Effector memory CD4-positive, alpha-beta T cell (primary cell): ENCODE measurements around the gene C22orf42.

ENCODE experiments used
- DNase-seq, 3 donors: peaks; one replicate each; pipeline ENCODE4 v3.0.0-alpha.2; 2020
- H3K27ac ChIP-seq: 2 replicates; pipeline ENCODE4 v1.7.0; 2013; ENCODE audit warnings: mild to moderate bottlenecking, low read length, moderate library complexity; ENCODE audit not compliant: insufficient read depth, poor library complexity, severe bottlenecking
- H3K27me3 ChIP-seq: replicated peaks from 2 replicates; pipeline ENCODE4 v1.7.0; 2013; ENCODE audit warnings: mild to moderate bottlenecking, low read length; ENCODE audit not compliant: insufficient read depth, control insufficient read depth, poor library complexity, severe bottlenecking
- H3K36me3 ChIP-seq: 2 replicates; pipeline ENCODE4 v1.7.0; 2013; ENCODE audit warnings: mild to moderate bottlenecking, low read length, moderate library complexity; ENCODE audit not compliant: control insufficient read depth, insufficient read depth
- H3K4me1 ChIP-seq: 2 replicates; pipeline ENCODE4 v1.7.0; 2013; ENCODE audit warnings: low read length, mild to moderate bottlenecking; ENCODE audit not compliant: control insufficient read depth, insufficient read depth, poor library complexity, severe bottlenecking
- H3K4me3 ChIP-seq: 2 replicates; pipeline ENCODE4 v1.7.0; 2013; ENCODE audit warnings: low read length, low read depth, mild to moderate bottlenecking; ENCODE audit not compliant: insufficient read depth, poor library complexity, severe bottlenecking
- H3K9me3 ChIP-seq: 2 replicates; pipeline ENCODE4 v1.7.0; 2013; ENCODE audit warnings: mild to moderate bottlenecking, low read length, moderate library complexity; ENCODE audit not compliant: control insufficient read depth
- total RNA-seq, 3 donors: gene quantifications; one replicate each; lab custom pipeline; 2026; lab: John Stamatoyannopoulos, UW

The C22orf42 gene
- total RNA-seq = 0 reads per million in 3 donors

DNA sequence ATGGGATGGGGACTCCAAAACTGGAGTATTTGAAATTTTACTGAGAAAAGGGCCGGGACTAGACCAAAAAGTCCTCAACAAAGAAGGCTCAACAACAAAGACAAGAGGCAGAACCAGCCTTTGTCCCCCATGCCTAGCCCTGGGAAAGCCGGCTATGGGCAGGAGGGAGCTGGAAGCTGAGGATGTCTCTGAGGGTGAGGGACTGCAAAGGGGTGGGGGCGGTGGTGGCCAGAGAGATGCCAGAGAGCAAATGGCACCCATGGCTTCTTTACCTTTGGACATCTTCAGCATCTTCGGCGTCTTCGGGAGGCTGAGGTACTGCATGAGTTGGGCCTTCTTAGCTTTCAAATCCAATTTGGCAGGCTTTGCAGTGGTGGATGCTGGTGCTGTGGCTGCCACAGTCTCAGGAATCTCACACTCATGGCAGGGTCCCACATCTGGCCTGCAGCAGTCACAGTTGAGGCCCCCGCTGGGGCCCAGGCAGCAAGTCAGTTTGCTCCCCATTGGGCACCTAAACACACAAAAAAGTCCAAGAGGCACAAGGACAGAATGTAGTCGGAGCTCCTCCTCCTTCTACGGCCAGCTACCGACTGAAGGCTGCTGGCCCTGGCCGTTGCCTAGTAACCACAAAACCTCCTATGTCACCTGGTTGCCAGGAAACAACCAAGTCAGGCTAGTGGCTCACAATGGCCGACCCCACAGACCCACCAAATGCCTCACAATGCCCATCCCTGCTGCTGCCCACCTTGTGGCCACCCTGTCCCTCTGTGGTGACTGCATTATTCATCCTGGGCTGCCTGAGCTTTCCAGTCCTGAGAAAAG is at the start of gene C22orf42:
Gene C22orf42, minus strand, starts transcription at position 592 of the 822 bp plus-strand sequence. Its CDS starts 88 bp downstream, at position 504.
- H3K36me3 ChIP-seq = no peaks in the 10 kb centered on the region
- no peaks in the 10 kb centered on the region for H3K4me1 ChIP-seq
- no peak for DNase-seq
- no peak within 1 kb of the TSS for H3K4me3 ChIP-seq
- no peaks in the 10 kb centered on the region for H3K27me3 ChIP-seq
- H3K27ac ChIP-seq = no peak within 1 kb of the TSS
- no peaks in the 10 kb centered on the region for H3K9me3 ChIP-seq

DNA sequence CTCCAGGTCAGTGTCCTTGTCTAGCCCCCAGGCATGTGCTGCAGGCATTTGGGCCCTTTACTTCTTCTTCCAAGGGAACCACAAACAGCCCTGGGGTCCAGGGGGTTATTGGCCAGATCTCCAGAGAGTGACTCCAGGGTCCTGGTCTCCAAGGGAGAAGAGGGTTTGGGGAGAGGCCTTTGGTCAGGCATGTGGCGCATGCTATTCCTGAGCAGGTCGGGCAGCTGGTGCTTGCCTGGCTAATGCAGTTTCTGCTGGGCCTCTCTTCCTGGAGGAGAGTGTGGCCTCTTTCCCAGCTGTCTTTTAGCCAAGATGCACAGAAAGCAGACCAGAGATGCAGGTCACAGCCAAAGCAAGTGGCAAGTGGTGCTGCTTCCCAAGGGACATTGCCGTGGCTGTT is 49.6 kb upstream of the C22orf42 start:
- Histone ChIP-seq H3K4me3 (no peak overlapping the region), H3K27me3 (no peaks in the 10 kb centered on the region), H3K27ac (no peak overlapping the region), H3K9me3 (no peaks in the 10 kb centered on the region), H3K4me1 (peaks cover 14% of the 10 kb centered on the region), H3K36me3 (no peaks in the 10 kb centered on the region)
- no peak for DNase-seq

DNA sequence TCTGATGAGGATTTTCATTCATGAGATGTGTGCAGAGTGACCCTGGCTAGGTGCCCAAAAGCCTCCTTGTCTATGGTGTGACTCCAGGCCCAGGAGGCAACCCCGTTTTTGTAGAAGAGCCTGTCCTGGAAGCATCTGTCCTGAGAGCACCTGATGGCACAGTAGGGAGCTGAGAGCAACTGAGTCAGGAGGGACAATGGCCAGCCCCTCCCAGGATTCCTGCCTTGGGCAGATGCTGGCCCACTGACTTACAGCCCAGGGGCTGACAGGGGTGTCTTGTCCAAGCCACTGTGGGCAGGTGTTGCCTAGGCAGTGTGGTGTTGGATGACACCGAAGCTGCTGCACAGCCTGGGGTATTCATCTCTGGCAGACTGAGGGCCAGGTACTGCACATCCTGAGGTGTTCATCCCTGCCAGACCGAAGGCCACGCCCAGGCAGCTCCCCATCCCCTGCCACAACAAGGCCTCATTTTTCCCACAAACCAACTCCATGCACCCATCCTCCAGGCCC is 48.9 kb upstream of the C22orf42 start:
- H3K4me3 ChIP-seq = no peak overlapping the region
- no peaks in the 10 kb centered on the region for H3K9me3 ChIP-seq
- no peak overlapping the region for H3K27ac ChIP-seq
- no peak for DNase-seq
- no peaks in the 10 kb centered on the region for H3K36me3 ChIP-seq
- H3K27me3 ChIP-seq = no peaks in the 10 kb centered on the region
- H3K4me1 ChIP-seq = peaks cover 20% of the 10 kb centered on the region

DNA sequence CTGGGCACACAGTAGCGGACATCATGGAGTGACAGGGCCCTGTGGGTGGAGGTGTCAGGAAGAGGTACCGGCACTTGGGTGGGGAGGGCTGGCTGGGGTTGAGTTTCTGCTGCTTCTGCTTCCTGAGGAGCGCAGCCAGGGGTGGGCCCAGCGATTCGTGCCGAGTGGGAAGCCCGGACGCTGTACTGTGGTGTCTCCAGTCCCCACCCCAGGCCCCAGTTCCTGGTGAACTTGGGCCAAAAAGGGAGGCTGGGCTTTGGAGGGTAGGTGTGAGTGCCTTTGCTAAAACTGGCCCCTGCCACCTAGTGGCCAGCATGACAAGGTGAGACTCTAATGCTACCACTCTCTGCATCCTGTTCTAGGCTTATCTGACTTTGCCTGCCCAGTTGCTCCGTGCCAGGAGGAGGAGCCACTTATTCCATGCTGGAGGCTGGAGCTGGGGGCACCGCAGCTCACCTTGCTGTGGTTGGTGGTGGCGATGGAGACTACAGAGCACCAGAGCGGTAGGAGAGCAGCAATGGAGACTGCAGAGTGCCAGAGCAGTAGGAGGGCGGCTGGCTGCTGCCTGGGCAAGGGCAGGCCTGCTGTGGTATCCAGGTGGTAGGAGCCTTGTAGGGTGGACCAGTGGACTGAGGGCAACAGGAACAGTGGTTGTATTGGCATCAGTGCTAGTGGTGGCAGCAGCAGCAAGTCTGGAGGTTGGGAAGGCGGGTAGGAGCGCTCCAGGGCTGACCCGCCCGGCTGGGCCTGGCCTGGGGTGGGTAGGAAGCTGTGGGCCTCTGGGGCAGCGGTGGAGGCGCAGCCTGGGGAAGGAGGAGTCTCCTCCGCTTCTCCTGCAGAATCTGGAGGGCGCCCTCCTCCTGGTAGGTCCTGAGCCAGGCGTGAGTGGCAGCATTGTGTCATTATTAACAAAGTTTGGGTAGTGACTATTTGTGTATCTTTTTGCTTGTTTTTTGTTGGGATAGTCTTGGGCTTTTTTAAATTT is 48.0 kb upstream of the C22orf42 start:
- DNase-seq = no peak
- no peaks in the 10 kb centered on the region for H3K9me3 ChIP-seq
- H3K4me1 ChIP-seq = peaks cover 29% of the 10 kb centered on the region
- no peak overlapping the region for H3K4me3 ChIP-seq
- H3K36me3 ChIP-seq = no peaks in the 10 kb centered on the region
- H3K27ac ChIP-seq = no peak overlapping the region
- no peaks in the 10 kb centered on the region for H3K27me3 ChIP-seq

GRCh38 chr22:32205974-32206773 is 47.1 kb upstream of the C22orf42 start:
- no peaks in the 10 kb centered on the region for H3K36me3 ChIP-seq
- H3K9me3 ChIP-seq = no peaks in the 10 kb centered on the region
- DNase-seq = no peak
- H3K4me3 ChIP-seq = no peak overlapping the region
- no peak overlapping the region for H3K27ac ChIP-seq
- H3K27me3 ChIP-seq = no peaks in the 10 kb centered on the region
- H3K4me1 ChIP-seq = peaks cover 38% of the 10 kb centered on the region

- no peaks in the 10 kb centered on the region for H3K9me3 ChIP-seq
- peak within 1 kb of the TSS; percentile 24 for H3K27ac ChIP-seq
- H3K4me1 ChIP-seq = peaks cover 44% of the 10 kb centered on the region
- peak in 1 of 3 donors; percentile 54 for DNase-seq
- no peaks in the 10 kb centered on the region for H3K27me3 ChIP-seq
- H3K36me3 ChIP-seq = no peaks in the 10 kb centered on the region
- peak within 1 kb of the TSS; percentile 57 for H3K4me3 ChIP-seq
Measured at GRCh38 chr22:32204856-32205722, 46.0 kb upstream of the C22orf42 start, which contains the start of gene RFPL2. RFPL2 (minus strand) TSS chr22:32205073; CDS start chr22:32202451, 2,622 bp downstream.

DNA sequence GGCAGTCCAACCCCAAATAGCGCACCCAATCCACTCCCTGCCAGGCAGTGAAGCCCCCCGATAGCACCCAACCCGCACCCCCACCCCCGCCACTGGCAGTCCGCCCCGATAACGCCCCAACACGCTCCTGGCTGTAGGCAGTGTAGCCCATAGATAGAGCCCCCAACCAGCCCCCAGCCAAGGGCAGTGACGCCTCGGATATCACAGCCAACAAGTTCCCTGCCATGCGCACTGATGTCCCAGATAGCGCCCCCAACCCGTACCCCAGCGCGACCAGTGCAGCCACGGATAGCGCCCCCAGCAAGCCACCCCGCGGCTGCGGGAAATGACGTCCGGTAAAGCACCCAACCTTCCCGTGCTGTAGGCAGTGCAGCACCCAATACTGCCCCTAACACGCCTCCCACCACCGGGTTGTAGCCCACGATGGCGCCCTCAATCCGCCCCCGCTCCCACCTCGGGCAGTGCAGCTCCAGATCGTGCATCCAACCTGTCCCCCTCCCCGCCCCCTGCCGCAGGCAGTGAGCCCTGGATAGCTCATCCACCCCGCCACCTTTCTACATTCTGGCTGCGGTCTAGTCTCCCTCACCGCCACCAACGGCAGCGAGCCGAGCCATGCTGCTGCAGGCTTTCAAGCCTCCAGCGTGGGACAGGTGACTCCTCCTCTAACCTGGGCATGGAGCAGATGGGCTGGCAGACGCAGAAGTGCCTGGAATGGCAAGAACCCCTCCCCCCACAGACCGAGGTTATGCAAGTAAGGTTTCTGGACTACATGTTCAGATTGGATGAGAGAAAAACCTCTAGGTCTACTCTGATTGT is 45.1 kb upstream of the C22orf42 start:
- H3K27me3 ChIP-seq = no peaks in the 10 kb centered on the region
- peak overlapping the region; percentile 24 for H3K27ac ChIP-seq
- H3K36me3 ChIP-seq = no peaks in the 10 kb centered on the region
- H3K4me3 ChIP-seq = peak overlapping the region; percentile 57
- H3K4me1 ChIP-seq = peaks cover 46% of the 10 kb centered on the region
- DNase-seq = peak in 1 of 3 donors; percentile 31
- no peaks in the 10 kb centered on the region for H3K9me3 ChIP-seq

DNA sequence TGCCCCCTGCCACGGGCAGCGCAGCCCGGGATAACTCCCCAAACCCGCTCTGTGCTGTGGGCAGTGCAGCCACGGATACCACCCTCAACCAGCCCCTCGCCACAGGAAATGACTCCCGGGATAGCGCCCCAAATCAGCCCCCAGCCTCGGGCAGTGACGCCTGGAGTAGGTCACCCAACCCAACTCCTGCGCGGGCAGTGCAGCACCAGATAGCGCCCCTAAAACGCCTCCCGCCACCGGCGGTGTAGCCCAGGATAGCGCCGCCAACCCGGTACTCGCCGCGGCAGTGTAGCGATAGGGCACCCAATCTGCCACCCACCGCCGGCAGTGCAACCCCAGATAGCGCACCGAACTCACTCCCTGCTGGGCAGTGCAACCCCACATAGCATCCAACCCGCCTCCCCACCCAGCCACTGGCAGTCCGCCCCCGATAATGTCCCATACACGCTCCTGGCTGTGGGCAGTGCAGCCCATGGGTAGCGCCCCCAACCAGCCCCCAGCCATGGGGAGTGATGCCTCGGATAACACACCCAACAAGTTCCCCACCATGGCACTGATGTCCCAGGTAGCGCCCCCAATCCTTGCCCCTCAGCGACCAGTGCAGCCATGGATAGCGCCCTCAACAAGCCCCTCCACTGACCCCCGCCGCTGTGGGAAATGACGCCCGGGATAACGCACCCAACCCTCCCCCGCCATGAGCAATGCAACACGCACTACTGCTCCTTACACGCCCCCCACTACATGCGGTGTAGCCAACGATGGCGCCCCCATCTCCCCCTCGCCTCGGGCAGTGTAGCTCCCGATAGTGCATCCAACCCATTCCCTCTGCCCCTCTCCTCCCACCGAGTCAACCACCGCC is 44.3 kb upstream of the C22orf42 start:
- Histone ChIP-seq H3K4me3 (peak overlapping the region; percentile 57), H3K27ac (no peak overlapping the region), H3K27me3 (no peaks in the 10 kb centered on the region)

More for the DNA sequence above, 44.3 kb upstream of the C22orf42 start:
- DNase-seq = no peak
- no peaks in the 10 kb centered on the region for H3K36me3 ChIP-seq
- H3K9me3 ChIP-seq = no peaks in the 10 kb centered on the region
- peaks cover 46% of the 10 kb centered on the region for H3K4me1 ChIP-seq
